Neuron (in vitro differentiated cells): ENCODE measurements around the gene TTC29.
"Not testable (repeated sequence)": the region's sequence is repeated elsewhere in the genome, so short reads cannot be mapped to it uniquely, and the experiment has no call there.

Experiments used
- H2AFZ ChIP-seq: one replicate; pipeline ENCODE4 v1.6.1; 2013; ENCODE audit warnings: low read depth, mild to moderate bottlenecking, inconsistent platforms, low read length, moderate library complexity
- H3K27me3 ChIP-seq: one replicate; pipeline ENCODE4 v1.6.1; 2013; ENCODE audit warnings: low read length; ENCODE audit not compliant: insufficient read depth
- H3K36me3 ChIP-seq: one replicate; pipeline ENCODE4 v1.6.1; 2013; ENCODE audit warnings: low read length; ENCODE audit not compliant: insufficient read depth
- H3K4me1 ChIP-seq: one replicate; pipeline ENCODE4 v1.6.1; 2013; ENCODE audit warnings: low read length; ENCODE audit not compliant: insufficient read depth
- H3K4me3 ChIP-seq: 2 replicates; pipeline ENCODE4 v1.5.1; 2013; ENCODE audit warnings: mild to moderate bottlenecking, low read length, moderate library complexity
- H3K9me3 ChIP-seq: one replicate; pipeline ENCODE4 v1.6.1; 2013; ENCODE audit warnings: low read length

TTC29 gene

DNA sequence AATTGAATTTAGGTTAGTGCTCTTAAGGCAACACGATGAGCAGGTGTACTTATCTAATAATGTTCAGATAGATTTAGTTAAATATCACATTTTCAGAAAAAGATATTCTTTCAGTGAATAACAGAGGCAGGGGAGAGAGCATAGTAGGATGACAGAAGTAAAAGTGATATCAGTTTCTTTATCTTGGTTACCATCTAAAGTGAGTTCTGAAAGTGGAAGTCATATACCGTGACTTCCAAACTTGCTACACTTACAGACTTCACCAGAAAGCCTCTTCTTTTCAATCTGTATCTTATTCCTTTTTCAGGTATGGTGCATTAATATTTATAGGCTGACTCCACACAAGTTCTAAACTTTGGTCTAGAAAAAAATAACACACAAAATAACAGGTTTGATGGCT lies 182.1 kb downstream of the TTC29 start:
- H3K4me1 ChIP-seq: no peaks in the 10 kb centered on the region
- H3K27me3 ChIP-seq: no peaks in the 10 kb centered on the region
- no peaks in the 10 kb centered on the region for H3K9me3 ChIP-seq
- H3K4me3 ChIP-seq: no peak overlapping the region
- H2AFZ ChIP-seq: no peak overlapping the region
- H3K36me3 ChIP-seq: no peaks in the 10 kb centered on the region

- Histone ChIP-seq H3K9me3 (no peaks in the 10 kb centered on the region), H3K27me3 (no peaks in the 10 kb centered on the region), H3K4me3 (no peak overlapping the region), H3K36me3 (no peaks in the 10 kb centered on the region), H3K4me1 (no peaks in the 10 kb centered on the region), H2AFZ (no peak overlapping the region)
These were observed 183.6 kb downstream of the TTC29 start for GRCh38 chr4:146762016-146762415.

GRCh38 chr4:146742416-146742815 lies 203.2 kb downstream of the TTC29 start:
- H3K4me1 ChIP-seq: no peaks in the 10 kb centered on the region
- no peaks in the 10 kb centered on the region for H3K27me3 ChIP-seq
- no peaks in the 10 kb centered on the region for H3K36me3 ChIP-seq
- no peaks in the 10 kb centered on the region for H3K9me3 ChIP-seq
- H3K4me3 ChIP-seq: no peak overlapping the region
- no peak overlapping the region for H2AFZ ChIP-seq

DNA sequence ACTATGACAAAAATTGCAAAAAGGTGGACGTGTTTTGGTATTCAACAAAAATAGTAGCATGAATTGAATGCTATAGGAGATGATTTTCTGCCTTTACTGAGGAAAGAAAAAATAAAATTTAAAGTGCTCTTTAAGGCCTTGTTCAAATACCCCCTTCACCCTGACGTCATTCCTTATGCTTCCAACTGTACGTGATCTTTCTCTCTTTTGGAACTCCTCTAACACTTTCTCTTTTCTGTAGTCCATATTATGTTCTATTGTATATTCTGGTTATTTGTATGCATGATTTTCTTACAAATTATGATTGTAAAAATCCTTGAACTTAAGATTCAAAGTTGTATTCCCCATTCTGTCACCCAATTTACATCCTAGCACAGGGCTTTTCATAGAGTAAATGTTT lies 206.5 kb downstream of the TTC29 start:
- no peaks in the 10 kb centered on the region for H3K36me3 ChIP-seq
- peaks cover 3% of the 10 kb centered on the region for H3K27me3 ChIP-seq
- no peak overlapping the region for H3K4me3 ChIP-seq
- H3K9me3 ChIP-seq: no peaks in the 10 kb centered on the region
- no peaks in the 10 kb centered on the region for H3K4me1 ChIP-seq
- H2AFZ ChIP-seq: no peak overlapping the region

DNA sequence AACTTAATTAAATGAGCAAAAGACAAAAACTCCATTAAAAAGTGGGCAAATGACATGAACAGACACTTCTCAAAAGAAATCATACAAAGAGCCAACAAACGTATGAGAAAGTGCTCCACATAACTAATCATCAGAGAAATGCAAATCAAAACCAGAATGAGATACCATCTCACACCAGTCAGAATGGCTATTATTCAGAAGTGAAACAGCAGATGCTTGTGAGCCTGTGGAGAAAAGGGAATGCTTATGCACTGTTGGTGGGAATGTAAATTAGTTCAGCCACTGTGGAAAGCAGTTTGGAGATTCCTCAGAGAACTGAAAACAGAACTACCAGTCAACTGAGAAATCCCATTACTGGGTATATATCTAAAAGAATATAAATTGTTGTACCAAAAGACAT lies 222.1 kb downstream of the TTC29 start:
- H2AFZ ChIP-seq, H3K9me3 ChIP-seq, H3K27me3 ChIP-seq, H3K4me1 ChIP-seq, H3K4me3 ChIP-seq, H3K36me3 ChIP-seq: not testable (repeated sequence)

DNA sequence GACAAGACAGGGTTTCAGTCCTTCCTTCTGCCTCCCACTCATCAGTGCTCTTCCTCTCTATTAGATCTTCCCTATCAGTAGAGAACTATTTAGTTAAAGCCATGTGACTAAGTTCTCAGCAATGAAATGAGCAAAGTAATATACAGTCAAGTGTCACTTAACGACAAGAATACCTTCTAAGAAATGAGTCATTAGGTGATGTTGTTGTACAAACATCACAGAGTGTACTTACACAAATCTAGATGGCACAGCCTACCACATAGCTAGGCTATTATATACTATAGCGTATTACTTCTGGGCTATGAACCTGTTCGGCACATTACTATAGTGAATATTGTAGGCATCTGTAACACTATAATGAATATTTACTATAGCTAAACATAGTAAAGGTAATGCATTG lies 235.7 kb downstream of the TTC29 start:
- H2AFZ ChIP-seq: no peak overlapping the region
- no peaks in the 10 kb centered on the region for H3K36me3 ChIP-seq
- H3K4me1 ChIP-seq: no peaks in the 10 kb centered on the region
- H3K4me3 ChIP-seq: no peak overlapping the region
- H3K9me3 ChIP-seq: no peaks in the 10 kb centered on the region
- no peaks in the 10 kb centered on the region for H3K27me3 ChIP-seq

DNA sequence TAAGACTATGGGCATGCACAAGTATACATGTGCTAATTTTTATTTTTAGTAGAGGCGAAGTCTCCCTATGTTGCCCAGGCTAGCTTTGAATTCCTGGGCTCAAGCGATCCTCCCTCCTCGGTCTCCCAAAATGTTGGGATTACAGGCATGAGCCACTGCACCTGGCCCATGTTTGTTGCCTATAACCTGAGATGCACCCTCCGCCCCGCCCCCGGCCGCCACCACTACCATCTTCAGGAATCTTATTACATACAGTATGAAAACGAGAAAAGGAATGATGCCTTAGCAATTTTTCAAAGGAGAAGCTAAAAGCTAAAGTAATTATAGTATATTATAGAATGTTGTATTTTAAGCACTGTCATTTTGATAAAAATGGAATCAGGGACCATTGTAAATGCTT lies 245.8 kb downstream of the TTC29 start:
- H3K9me3 ChIP-seq: no peaks in the 10 kb centered on the region
- no peak overlapping the region for H2AFZ ChIP-seq
- no peaks in the 10 kb centered on the region for H3K27me3 ChIP-seq
- H3K4me3 ChIP-seq: no peak overlapping the region
- no peaks in the 10 kb centered on the region for H3K4me1 ChIP-seq
- H3K36me3 ChIP-seq: no peaks in the 10 kb centered on the region

DNA sequence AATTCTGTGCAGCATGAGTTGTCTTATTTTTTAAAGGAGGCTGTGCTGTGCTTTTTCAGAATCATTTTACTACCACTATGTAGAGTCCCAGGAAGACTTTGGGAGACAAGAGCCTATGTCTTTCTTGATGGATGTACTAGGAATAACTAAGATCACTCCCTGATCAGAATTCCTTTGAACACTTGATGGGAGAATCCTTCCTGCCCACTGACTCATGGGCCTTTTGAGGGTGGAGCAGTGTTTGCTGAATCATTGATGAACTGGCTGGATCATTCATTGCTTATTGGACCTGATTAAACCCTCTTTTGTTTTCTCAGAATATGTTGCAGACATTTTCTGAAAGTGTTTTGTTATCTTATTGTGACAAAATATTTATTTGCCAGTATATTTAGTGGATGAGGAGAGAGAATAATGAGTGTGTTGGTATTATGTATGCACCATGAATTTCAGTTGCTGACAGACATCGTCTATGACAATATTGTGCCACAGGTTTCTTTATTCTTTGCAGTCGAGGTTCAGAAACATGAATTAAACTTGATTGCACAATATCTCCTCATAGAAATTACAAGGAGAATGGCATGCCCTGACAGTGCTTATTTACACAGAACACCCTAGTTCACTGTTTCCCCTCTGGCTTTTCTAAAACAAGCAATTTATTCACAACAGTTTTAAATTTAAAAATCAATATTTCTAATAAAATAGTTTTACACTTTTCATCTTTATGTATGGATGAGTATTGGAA lies 270.7 kb downstream of the TTC29 start:
- H2AFZ ChIP-seq: no peak overlapping the region
- H3K36me3 ChIP-seq: no peaks in the 10 kb centered on the region
- H3K9me3 ChIP-seq: no peaks in the 10 kb centered on the region
- no peaks in the 10 kb centered on the region for H3K27me3 ChIP-seq
- H3K4me1 ChIP-seq: no peaks in the 10 kb centered on the region
- no peak overlapping the region for H3K4me3 ChIP-seq

DNA sequence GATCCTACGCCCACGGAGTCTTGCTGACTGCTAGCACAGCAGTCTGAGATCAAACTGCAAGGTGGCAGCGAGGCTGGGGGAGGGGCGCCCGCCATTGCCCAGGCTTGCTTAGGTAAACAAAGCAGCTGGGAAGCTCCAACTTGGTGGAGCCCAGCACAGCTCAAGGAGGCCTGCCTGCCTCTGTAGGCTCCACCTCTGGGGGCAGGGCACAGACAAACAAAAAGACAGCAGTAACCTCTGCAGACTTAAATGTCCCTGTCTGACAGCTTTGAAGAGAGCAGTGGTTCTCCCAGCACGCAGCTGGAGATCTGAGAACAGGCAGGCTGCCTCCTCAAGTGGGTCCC lies 281.7 kb downstream of the TTC29 start:
- H2AFZ ChIP-seq: not testable (repeated sequence)

GRCh38 chr4:146661367-146661766 lies 284.3 kb downstream of the TTC29 start:
- peaks cover 15% of the 10 kb centered on the region for H3K27me3 ChIP-seq

More for the DNA sequence above, 281.7 kb downstream of the TTC29 start:
- H3K36me3 ChIP-seq, H3K4me3 ChIP-seq, H3K27me3 ChIP-seq, H3K4me1 ChIP-seq, H3K9me3 ChIP-seq: not testable (repeated sequence)

More at GRCh38 chr4:146661367-146661766, 284.3 kb downstream of the TTC29 start:
- H3K4me1 ChIP-seq: no peaks in the 10 kb centered on the region
- no peak overlapping the region for H3K4me3 ChIP-seq
- no peaks in the 10 kb centered on the region for H3K9me3 ChIP-seq
- H2AFZ ChIP-seq: no peak overlapping the region
- no peaks in the 10 kb centered on the region for H3K36me3 ChIP-seq
